Measurements from ENCODE around the gene OR1I1.

GRCh38 chr19:15137777-15138176, 55.8 kb downstream of the OR1I1 start:
- TF ChIP-seq EZH2 (IDR thresholded peaks at IDR 0.05; ENCODE audit: borderline replicate concordance) (no peak), CTCF (IDR thresholded peaks at IDR 0.05; ENCODE audit: poor library complexity) (no peak)

All from hepatocyte (in vitro differentiated cells).